HG03520 (cell line): ENCODE results near the gene NHERF2.

Source experiments
- ATAC-seq: cut with Tn5 transposase; IDR thresholded peaks from one replicate; pipeline ENCODE4 v1.9.1; 2021; ENCODE audit warnings: mild to moderate bottlenecking, moderate library complexity; ENCODE audit not compliant: unreplicated experiment

Gene NHERF2

GRCh38 chr16:1990351-1991134, 36.2 kb upstream of the NHERF2 start:
- no peak for ATAC-seq

GRCh38 chr16:1991135-1991551, 35.6 kb upstream of the NHERF2 start:
- peak; percentile 36 for ATAC-seq

GRCh38 chr16:1991588-1991947, 35.1 kb upstream of the NHERF2 start:
- ATAC-seq: no peak

GRCh38 chr16:1991948-1992703, 34.6 kb upstream of the NHERF2 start:
- ATAC-seq: peak; percentile 52

GRCh38 chr16:1992704-1993317, 33.9 kb upstream of the NHERF2 start:
- no peak for ATAC-seq

- no peak for ATAC-seq
Measured at GRCh38 chr16:1993731-1994131, 33.0 kb upstream of the NHERF2 start.

- no peak for ATAC-seq
Measured at GRCh38 chr16:1997494-1998359, 29.0 kb upstream of the NHERF2 start.

GRCh38 chr16:1998360-1998835, 28.3 kb upstream of the NHERF2 start:
- ATAC-seq: no peak

- no peak for ATAC-seq
Measured at GRCh38 chr16:1998852-1999801, 27.6 kb upstream of the NHERF2 start.

GRCh38 chr16:1999866-2000514, 26.7 kb upstream of the NHERF2 start:
- no peak for ATAC-seq

GRCh38 chr16:2001035-2001434, 25.7 kb upstream of the NHERF2 start:
- ATAC-seq: no peak

GRCh38 chr16:2001456-2002355, 25.0 kb upstream of the NHERF2 start:
- no peak for ATAC-seq

- no peak for ATAC-seq
Measured at GRCh38 chr16:2002406-2003230, 24.1 kb upstream of the NHERF2 start.

GRCh38 chr16:2003231-2003826, 23.4 kb upstream of the NHERF2 start:
- ATAC-seq: no peak

- ATAC-seq: no peak
Measured at GRCh38 chr16:2003827-2004641, 22.7 kb upstream of the NHERF2 start.
